HL-60 (cell line): ENCODE results near the gene CHI3L2.

Experiments
- GABPA ChIP-seq: IDR thresholded peaks from 2 replicates; pipeline ENCODE4 v1.6.1; 2012; ENCODE audit warnings: low read depth
- POLR2AphosphoS5 ChIP-seq: IDR thresholded peaks from 2 replicates; pipeline ENCODE4 v1.6.1; 2012; ENCODE audit warnings: low read depth
- SPI1 ChIP-seq: IDR thresholded peaks from 2 replicates; pipeline ENCODE4 v1.6.1; 2012; ENCODE audit warnings: low read depth, mild to moderate bottlenecking, borderline replicate concordance
- TF ChIP-seq, protein P1 (sequence below): IDR thresholded peaks from one replicate; pipeline ENCODE4 v1.5.1; 2011; ENCODE audit warnings: low read length, control low read depth, inconsistent platforms; ENCODE audit not compliant: insufficient read depth
- TF ChIP-seq, protein P2 (sequence below): IDR thresholded peaks from 2 replicates; pipeline ENCODE4 v1.6.1; 2012; ENCODE audit warnings: low read depth; ENCODE audit not compliant: insufficient replicate concordance

GRCh38 chr1:111228748-111229126 is 1.2 kb downstream of the CHI3L2 start:
- TF ChIP-seq, protein P1, sequence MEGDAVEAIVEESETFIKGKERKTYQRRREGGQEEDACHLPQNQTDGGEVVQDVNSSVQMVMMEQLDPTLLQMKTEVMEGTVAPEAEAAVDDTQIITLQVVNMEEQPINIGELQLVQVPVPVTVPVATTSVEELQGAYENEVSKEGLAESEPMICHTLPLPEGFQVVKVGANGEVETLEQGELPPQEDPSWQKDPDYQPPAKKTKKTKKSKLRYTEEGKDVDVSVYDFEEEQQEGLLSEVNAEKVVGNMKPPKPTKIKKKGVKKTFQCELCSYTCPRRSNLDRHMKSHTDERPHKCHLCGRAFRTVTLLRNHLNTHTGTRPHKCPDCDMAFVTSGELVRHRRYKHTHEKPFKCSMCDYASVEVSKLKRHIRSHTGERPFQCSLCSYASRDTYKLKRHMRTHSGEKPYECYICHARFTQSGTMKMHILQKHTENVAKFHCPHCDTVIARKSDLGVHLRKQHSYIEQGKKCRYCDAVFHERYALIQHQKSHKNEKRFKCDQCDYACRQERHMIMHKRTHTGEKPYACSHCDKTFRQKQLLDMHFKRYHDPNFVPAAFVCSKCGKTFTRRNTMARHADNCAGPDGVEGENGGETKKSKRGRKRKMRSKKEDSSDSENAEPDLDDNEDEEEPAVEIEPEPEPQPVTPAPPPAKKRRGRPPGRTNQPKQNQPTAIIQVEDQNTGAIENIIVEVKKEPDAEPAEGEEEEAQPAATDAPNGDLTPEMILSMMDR, result no peak
- no peak for TF ChIP-seq POLR2AphosphoS5
- TF ChIP-seq GABPA, result no peak
- TF ChIP-seq SPI1, result no peak
- TF ChIP-seq, protein P2, sequence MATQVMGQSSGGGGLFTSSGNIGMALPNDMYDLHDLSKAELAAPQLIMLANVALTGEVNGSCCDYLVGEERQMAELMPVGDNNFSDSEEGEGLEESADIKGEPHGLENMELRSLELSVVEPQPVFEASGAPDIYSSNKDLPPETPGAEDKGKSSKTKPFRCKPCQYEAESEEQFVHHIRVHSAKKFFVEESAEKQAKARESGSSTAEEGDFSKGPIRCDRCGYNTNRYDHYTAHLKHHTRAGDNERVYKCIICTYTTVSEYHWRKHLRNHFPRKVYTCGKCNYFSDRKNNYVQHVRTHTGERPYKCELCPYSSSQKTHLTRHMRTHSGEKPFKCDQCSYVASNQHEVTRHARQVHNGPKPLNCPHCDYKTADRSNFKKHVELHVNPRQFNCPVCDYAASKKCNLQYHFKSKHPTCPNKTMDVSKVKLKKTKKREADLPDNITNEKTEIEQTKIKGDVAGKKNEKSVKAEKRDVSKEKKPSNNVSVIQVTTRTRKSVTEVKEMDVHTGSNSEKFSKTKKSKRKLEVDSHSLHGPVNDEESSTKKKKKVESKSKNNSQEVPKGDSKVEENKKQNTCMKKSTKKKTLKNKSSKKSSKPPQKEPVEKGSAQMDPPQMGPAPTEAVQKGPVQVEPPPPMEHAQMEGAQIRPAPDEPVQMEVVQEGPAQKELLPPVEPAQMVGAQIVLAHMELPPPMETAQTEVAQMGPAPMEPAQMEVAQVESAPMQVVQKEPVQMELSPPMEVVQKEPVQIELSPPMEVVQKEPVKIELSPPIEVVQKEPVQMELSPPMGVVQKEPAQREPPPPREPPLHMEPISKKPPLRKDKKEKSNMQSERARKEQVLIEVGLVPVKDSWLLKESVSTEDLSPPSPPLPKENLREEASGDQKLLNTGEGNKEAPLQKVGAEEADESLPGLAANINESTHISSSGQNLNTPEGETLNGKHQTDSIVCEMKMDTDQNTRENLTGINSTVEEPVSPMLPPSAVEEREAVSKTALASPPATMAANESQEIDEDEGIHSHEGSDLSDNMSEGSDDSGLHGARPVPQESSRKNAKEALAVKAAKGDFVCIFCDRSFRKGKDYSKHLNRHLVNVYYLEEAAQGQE, result no peak
